Endothelial cell of umbilical vein (primary cell): ENCODE results near the gene HSBP1. TPM values are rescaled to one million over a fixed set of nuclear protein-coding genes. Genes with fewer than 3 reads are reported as not detected.

Source experiments
- BruUV-seq: library from RNA; stranded (reverse); fragments of 400-500 nt; replicated peaks from 2 replicates; lab custom pipeline; 2021; lab: Mats Ljungman, UMichigan
- CTCF ChIA-PET: fragments of 300-600, 350-600 bp; sonication (Branson Sonifier 250); formaldehyde crosslinking; loops from one replicate; lab custom pipeline; 2021; ENCODE audit warnings: antibody characterized with exemption, inconsistent platforms; lab: Charles Lee
- POLR2A ChIA-PET: fragments of 300-600, 350-600 bp; sonication (Branson Sonifier 250); formaldehyde crosslinking; loops from one replicate; lab custom pipeline; 2021; ENCODE audit warnings: antibody characterized with exemption, inconsistent platforms; lab: Charles Lee
- DNase-seq: peaks from one replicate; pipeline ENCODE4 v3.0.0-alpha.2; 2011; ENCODE audit warnings: low read depth, low spot score
- FAIRE-seq: peaks from 2 replicates; lab custom pipeline; 2011; peaks lifted over from hg19 to GRCh38; lab: Jason Lieb, UNC
- H2AFZ ChIP-seq: 2 replicates; pipeline ENCODE4 v1.6.0; 2012; ENCODE audit warnings: low read depth, low read length, control low read depth, inconsistent platforms
- H3K27ac ChIP-seq: 2 replicates; pipeline ENCODE4 v1.5.1; 2011; ENCODE audit warnings: low read depth, mild to moderate bottlenecking, control low read depth, low read length, moderate library complexity; ENCODE audit not compliant: insufficient read depth
- H3K27me3 ChIP-seq, 2 experiments: 2 replicates each; pipeline versions ENCODE4 v1.6.0 to v1.6.1; 2011; ENCODE audit warnings: low read length in 2 of 2, mixed read lengths in 1 of 2; ENCODE audit not compliant: control insufficient read depth in 2 of 2, insufficient read depth in 2 of 2
- H3K36me3 ChIP-seq, 2 experiments: 2 replicates in 1 of 2; 3 replicates in 1 of 2; pipeline ENCODE4 v1.5.1; 2011; ENCODE audit warnings: low read length in 2 of 2, mild to moderate bottlenecking in 1 of 2, moderate library complexity in 1 of 2; ENCODE audit not compliant: control insufficient read depth in 2 of 2, insufficient read depth in 2 of 2; ENCODE audit errors: extremely low read depth in 1 of 2
- H3K4me1 ChIP-seq: 3 replicates; pipeline ENCODE4 v1.5.1; 2011; ENCODE audit warnings: mild to moderate bottlenecking, low read length; ENCODE audit not compliant: control insufficient read depth, insufficient read depth; ENCODE audit errors: extremely low read depth
- H3K4me2 ChIP-seq: 2 replicates; pipeline ENCODE4 v1.6.1; 2011; ENCODE audit warnings: low read length, control low read depth, mixed read lengths; ENCODE audit not compliant: insufficient read depth
- H3K4me3 ChIP-seq, 3 experiments: fragments of 200-600 bp in 1 of 3; sonication (generic), shearing (Covaris generic) in 1 of 3; replicated peaks in 1 of 3; 2 replicates each; pipeline ENCODE4 v1.5.1; 2011 to 2016; ENCODE audit warnings: control low read depth in 3 of 3, low read length in 3 of 3, mild to moderate bottlenecking in 2 of 3, inconsistent platforms in 1 of 3, low read depth in 1 of 3, moderate library complexity in 1 of 3; ENCODE audit not compliant: insufficient read depth in 1 of 3
- H3K79me2 ChIP-seq: 2 replicates; pipeline ENCODE4 v1.6.0; 2012; ENCODE audit warnings: low read length, inconsistent platforms; ENCODE audit not compliant: control insufficient read depth, insufficient read depth
- H3K9ac ChIP-seq: replicated peaks from 2 replicates; pipeline ENCODE3; 2011; ENCODE audit warnings: low read length, control low read depth; ENCODE audit not compliant: insufficient read depth; ENCODE audit errors: extremely low read depth
- H3K9me1 ChIP-seq: replicated peaks from 3 replicates; pipeline ENCODE4 v1.6.0; 2011; ENCODE audit warnings: mild to moderate bottlenecking, low read length; ENCODE audit not compliant: control insufficient read depth, insufficient read depth; ENCODE audit errors: extremely low read depth
- H3K9me3 ChIP-seq: replicated peaks from 2 replicates; pipeline ENCODE4 v1.5.1; 2012; ENCODE audit warnings: low read length, inconsistent platforms; ENCODE audit not compliant: control insufficient read depth, insufficient read depth
- H4K20me1 ChIP-seq: replicated peaks from 2 replicates; pipeline ENCODE3; 2011; ENCODE audit warnings: mild to moderate bottlenecking, low read length; ENCODE audit not compliant: control insufficient read depth, insufficient read depth; ENCODE audit errors: extremely low read depth
- EZH2 ChIP-seq: IDR thresholded peaks from 2 replicates; pipeline ENCODE4 v1.6.1; 2012; ENCODE audit warnings: borderline replicate concordance, low read depth, mild to moderate bottlenecking, moderate library complexity, low read length, inconsistent platforms; ENCODE audit not compliant: severe bottlenecking
- FOS ChIP-seq: IDR thresholded peaks from 2 replicates; pipeline ENCODE4 v1.6.1; 2011; ENCODE audit warnings: mild to moderate bottlenecking, low read length, moderate library complexity, borderline replicate concordance; ENCODE audit not compliant: insufficient read depth
- GATA2 ChIP-seq: IDR thresholded peaks from 2 replicates; pipeline ENCODE4 v1.7.0; 2011; ENCODE audit warnings: low read depth, mild to moderate bottlenecking, moderate library complexity, mixed read lengths, low read length; ENCODE audit not compliant: insufficient read length, insufficient read depth
- JUN ChIP-seq: IDR thresholded peaks from 2 replicates; pipeline ENCODE4 v1.6.1; 2011; ENCODE audit warnings: borderline replicate concordance, low read depth; ENCODE audit not compliant: insufficient read length, insufficient read depth
- MYC ChIP-seq: IDR thresholded peaks from one replicate; pipeline ENCODE4 v1.6.1; 2011; ENCODE audit warnings: mild to moderate bottlenecking, low read depth, low read length
- POLR2A ChIP-seq: IDR thresholded peaks from 2 replicates; pipeline ENCODE4 v1.6.1; 2012; ENCODE audit warnings: low read depth, mild to moderate bottlenecking, control low read depth, low read length
- POLR2AphosphoS5 ChIP-seq: IDR thresholded peaks from 2 replicates; pipeline ENCODE4 v1.6.1; 2012; ENCODE audit warnings: low read depth, mild to moderate bottlenecking, control low read depth, low read length, moderate library complexity; ENCODE audit not compliant: insufficient read depth
- dilution Hi-C: fragments of 300-500 bp; cut with MboI; formaldehyde crosslinking; loops from one replicate; pipeline ENCODE4 v1.15.0; 2019; ENCODE audit warnings: low sequenced_read_pairs; ENCODE audit not compliant: extremely low pct_ligation_motif_present
- intact Hi-C: fragments of 100-400 bp; cut with micrococcal nuclease; formaldehyde crosslinking; loops from one replicate; pipeline ENCODE4 v1.10.0; 2022
- polyA plus RNA-seq, 4 experiments: library from polyadenylated mRNA; depleted of rRNA in 3 of 4; stranded (reverse) in 3 of 4; unstranded in 1 of 4; fragments of >200 nt; gene quantifications; 2 replicates each; pipeline versions ENCODE4 v1.2.1 to v1.2.3, GENCODE V29; 2011 to 2012; ENCODE audit warnings: missing spikeins in 1 of 4
- total RNA-seq: library from RNA; stranded (reverse); gene quantifications from 2 replicates; pipeline ENCODE4 v1.2.3, GENCODE V29; 2021
- TF ChIP-seq, protein P1 (sequence below): IDR thresholded peaks from 2 replicates; pipeline ENCODE4 v1.6.1; 2011; ENCODE audit not compliant: insufficient read depth, insufficient read length
- TF ChIP-seq, protein P2 (sequence below), 2 donors: IDR thresholded peaks; 1 replicate in 1 of 2; 2 replicates in 1 of 2; pipeline ENCODE4 v1.5.1; 2011; ENCODE audit warnings: low read length in 2 of 2, mild to moderate bottlenecking in 2 of 2, moderate library complexity in 2 of 2, control low read depth in 1 of 2, inconsistent platforms in 1 of 2, low read depth in 1 of 2; ENCODE audit not compliant: insufficient read depth in 1 of 2; ENCODE audit errors: extremely low read depth in 1 of 2

The HSBP1 gene
- total and polyA plus RNA-seq, 2 donors (not counting 3 experiments of a cell fraction or from before 2014, with no cell fraction given): 40.8 to 136 TPM

DNA sequence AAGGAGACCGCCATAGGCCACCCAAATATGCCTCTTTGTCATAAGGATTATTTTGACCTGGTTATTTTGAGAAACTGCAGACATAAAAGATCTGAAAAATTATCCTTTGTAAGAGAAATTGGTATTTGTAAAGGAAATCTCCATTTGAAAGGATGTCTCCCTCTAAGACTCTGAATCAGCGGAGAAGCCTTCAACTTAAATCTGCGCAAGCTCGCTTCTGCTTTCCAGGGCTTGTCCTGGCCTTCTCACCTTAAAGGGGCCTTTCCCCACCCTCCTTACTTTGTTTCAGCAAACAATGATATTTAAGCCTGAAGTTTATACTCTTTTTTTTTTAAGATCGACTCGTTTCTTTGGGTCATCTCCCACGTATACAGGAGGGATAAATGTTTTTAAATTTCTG is 34.5 kb downstream of the HSBP1 start:
- Histone ChIP-seq H3K9ac (no peak overlapping the region), H3K27me3 (peaks cover 0 to 2% of the 10 kb centered on the region in 2 experiments), H3K9me3 (no peaks in the 10 kb centered on the region), H3K79me2 (no peaks in the 10 kb centered on the region), H2AFZ (no peak overlapping the region), H3K36me3 (no peaks in the 10 kb centered on the region), H4K20me1 (no peaks in the 10 kb centered on the region), H3K9me1 (no peaks in the 10 kb centered on the region), H3K4me2 (no peak overlapping the region), H3K27ac (no peak overlapping the region), H3K4me3 (no peak overlapping the region), H3K4me1 (no peaks in the 10 kb centered on the region)
- no peak for DNase-seq
- intact Hi-C loops: no loop called here
- dilution Hi-C loops: no loop called here
- CTCF ChIA-PET: interaction anchor here (0.6 to 1.0 kb wide), 2 partner anchors 16 to 185 kb away, joined by 3 read pairs; no protein-coding TSS in a partner anchor
- TF ChIP-seq EZH2: no peak
- TF ChIP-seq JUN: no peak
- TF ChIP-seq, protein P1, sequence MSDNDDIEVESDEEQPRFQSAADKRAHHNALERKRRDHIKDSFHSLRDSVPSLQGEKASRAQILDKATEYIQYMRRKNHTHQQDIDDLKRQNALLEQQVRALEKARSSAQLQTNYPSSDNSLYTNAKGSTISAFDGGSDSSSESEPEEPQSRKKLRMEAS: no peak
- no peak for TF ChIP-seq MYC
- no peak for TF ChIP-seq FOS
- TF ChIP-seq POLR2AphosphoS5: no peak
- TF ChIP-seq POLR2A: no peak
- no peak for TF ChIP-seq GATA2
- TF ChIP-seq, protein P2, sequence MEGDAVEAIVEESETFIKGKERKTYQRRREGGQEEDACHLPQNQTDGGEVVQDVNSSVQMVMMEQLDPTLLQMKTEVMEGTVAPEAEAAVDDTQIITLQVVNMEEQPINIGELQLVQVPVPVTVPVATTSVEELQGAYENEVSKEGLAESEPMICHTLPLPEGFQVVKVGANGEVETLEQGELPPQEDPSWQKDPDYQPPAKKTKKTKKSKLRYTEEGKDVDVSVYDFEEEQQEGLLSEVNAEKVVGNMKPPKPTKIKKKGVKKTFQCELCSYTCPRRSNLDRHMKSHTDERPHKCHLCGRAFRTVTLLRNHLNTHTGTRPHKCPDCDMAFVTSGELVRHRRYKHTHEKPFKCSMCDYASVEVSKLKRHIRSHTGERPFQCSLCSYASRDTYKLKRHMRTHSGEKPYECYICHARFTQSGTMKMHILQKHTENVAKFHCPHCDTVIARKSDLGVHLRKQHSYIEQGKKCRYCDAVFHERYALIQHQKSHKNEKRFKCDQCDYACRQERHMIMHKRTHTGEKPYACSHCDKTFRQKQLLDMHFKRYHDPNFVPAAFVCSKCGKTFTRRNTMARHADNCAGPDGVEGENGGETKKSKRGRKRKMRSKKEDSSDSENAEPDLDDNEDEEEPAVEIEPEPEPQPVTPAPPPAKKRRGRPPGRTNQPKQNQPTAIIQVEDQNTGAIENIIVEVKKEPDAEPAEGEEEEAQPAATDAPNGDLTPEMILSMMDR (IDR thresholded peaks at IDR 0.05; ENCODE audit: extremely low read depth in 1 of 2, insufficient read depth in 1 of 2, low read depth in 1 of 2, low read length in 2 of 2): no peak
- no peak for FAIRE-seq
- BruUV-seq: no TSS peak
- POLR2A ChIA-PET: no interaction called here
